GM23248 (cell line): ENCODE measurements around the gene MYO18B. TPM values are rescaled to one million over a fixed set of nuclear protein-coding genes. Genes with fewer than 3 reads are reported as not detected.

ENCODE experiments used
- DNase-seq: peaks from one replicate; pipeline ENCODE4 v3.0.0-alpha.2; 2015
- H2AFZ ChIP-seq: fragments of 200-600 bp; sonication (generic); 2 replicates; pipeline ENCODE4 v1.6.1; 2016; ENCODE audit warnings: antibody characterized with exemption
- H3F3A ChIP-seq: fragments of 200-600 bp; sonication (generic); 2 replicates; pipeline ENCODE4 v1.6.1; 2016; ENCODE audit warnings: mild to moderate bottlenecking, antibody characterized with exemption, mixed run types; ENCODE audit not compliant: insufficient read depth
- H3K27ac ChIP-seq: fragments of 200-600 bp; sonication (generic); 2 replicates; pipeline ENCODE4 v1.5.1; 2016; ENCODE audit warnings: mild to moderate bottlenecking
- H3K27me3 ChIP-seq: fragments of 200-600 bp; sonication (generic); replicated peaks from 2 replicates; pipeline ENCODE4 v1.6.1; 2016; ENCODE audit warnings: mild to moderate bottlenecking; ENCODE audit not compliant: insufficient read depth
- H3K36me3 ChIP-seq: fragments of 200-600 bp; sonication (generic); 2 replicates; pipeline ENCODE4 v1.6.1; 2016; ENCODE audit warnings: low read depth, mild to moderate bottlenecking
- H3K4me1 ChIP-seq: fragments of 200-600 bp; sonication (generic); 2 replicates; pipeline ENCODE4 v1.6.1; 2016; ENCODE audit warnings: mild to moderate bottlenecking; ENCODE audit not compliant: insufficient read depth
- H3K4me2 ChIP-seq: fragments of 200-600 bp; sonication (generic); one replicate; pipeline ENCODE4 v1.6.1; 2016; ENCODE audit warnings: mild to moderate bottlenecking; ENCODE audit not compliant: unreplicated experiment
- H3K4me3 ChIP-seq: fragments of 200-600 bp; sonication (generic); 2 replicates; pipeline ENCODE4 v1.5.1; 2016; ENCODE audit warnings: mild to moderate bottlenecking
- H3K79me2 ChIP-seq: fragments of 200-600 bp; sonication (generic); 2 replicates; pipeline ENCODE4 v1.6.1; 2016; ENCODE audit warnings: mild to moderate bottlenecking; ENCODE audit not compliant: insufficient read depth
- H3K9ac ChIP-seq: fragments of 200-600 bp; sonication (generic); 2 replicates; pipeline ENCODE4 v1.6.1; 2016; ENCODE audit warnings: mild to moderate bottlenecking
- H3K9me2 ChIP-seq: fragments of 200-600 bp; sonication (generic); 2 replicates; pipeline ENCODE4 v1.6.1; 2016; ENCODE audit warnings: mixed run types, mild to moderate bottlenecking, moderate library complexity; ENCODE audit not compliant: insufficient read depth
- H3K9me3 ChIP-seq: fragments of 200-600 bp; sonication (generic); one replicate; pipeline ENCODE4 v1.6.1; 2017; ENCODE audit warnings: low read depth
- H4K20me1 ChIP-seq: fragments of 200-600 bp; sonication (generic); 2 replicates; pipeline ENCODE4 v1.6.0; 2016; ENCODE audit not compliant: insufficient read depth
- EZH2 ChIP-seq: fragments of 200-600 bp; sonication (generic); IDR thresholded peaks from 2 replicates; pipeline ENCODE4 v1.6.1; 2018; ENCODE audit warnings: antibody characterized with exemption, mild to moderate bottlenecking; ENCODE audit not compliant: insufficient read depth, poor library complexity, severe bottlenecking
- EZH2phosphoT487 ChIP-seq: fragments of 200-600 bp; sonication (generic); IDR thresholded peaks from 2 replicates; pipeline ENCODE4 v1.6.1; 2018; ENCODE audit warnings: antibody characterized with exemption, moderate library complexity, mild to moderate bottlenecking, low read depth; ENCODE audit not compliant: insufficient read depth
- WGBS, 2 experiments: methylation state at CpG; one replicate each; pipeline ENCODE4 v1.1.6; 2015 to 2017; ENCODE audit warnings: low lambda C conversion rate in 2 of 2, low coverage in 1 of 2; ENCODE audit errors: missing lambda C conversion rate in 2 of 2; 5-methylcytosine and 5-hydroxymethylcytosine counted together
- in situ Hi-C: fragments of 300-500 bp; cut with MboI; formaldehyde crosslinking; loops from 2 replicates; pipeline ENCODE4 v1.15.0; 2020
- polyA plus RNA-seq: library from polyadenylated mRNA; unstranded; fragments of >200 nt; fragmentation: Nextera tagmentation; extraction: Ambion mirVana; gene quantifications from 2 replicates; pipeline ENCODE4 v1.2.1, GENCODE V29; 2016
- total RNA-seq: library from RNA; depleted of rRNA; stranded (reverse); fragments of >200 nt; shearing (Covaris generic); gene quantifications from 2 replicates; pipeline ENCODE4 v1.2.3, GENCODE V29; 2014

Gene MYO18B
- total and polyA plus RNA-seq, 2 experiments from 2014 or later, result not detected

DNA sequence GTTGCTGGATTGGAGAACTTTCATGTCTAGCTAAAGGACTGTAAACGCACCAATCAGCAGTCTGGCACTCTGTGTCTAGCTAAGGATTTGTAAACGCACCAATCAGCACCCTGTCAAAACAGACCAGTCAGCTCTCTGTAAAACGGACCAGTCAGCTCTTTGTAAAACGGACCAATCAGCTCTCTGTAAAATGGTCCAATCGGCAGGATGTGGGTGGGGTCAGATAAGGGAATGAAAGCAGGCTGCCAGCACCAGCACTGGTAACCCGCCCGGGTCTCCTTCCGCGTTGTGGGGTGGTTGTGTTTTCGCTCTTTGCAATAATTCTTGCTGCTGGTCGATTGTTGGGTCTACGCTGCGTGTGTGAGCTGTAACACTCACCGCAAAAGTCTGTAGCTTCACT, 11.3 kb downstream of the MYO18B start:
- no peaks in the 10 kb centered on the region for H3K4me1 ChIP-seq
- no peak overlapping the region for H3K9ac ChIP-seq
- H3F3A ChIP-seq, result no peaks in the 10 kb centered on the region
- H3K4me2 ChIP-seq, result no peak overlapping the region
- no peak for DNase-seq
- no peak overlapping the region for H2AFZ ChIP-seq
- no peaks in the 10 kb centered on the region for H3K9me3 ChIP-seq
- no peak overlapping the region for H3K4me3 ChIP-seq
- no peaks in the 10 kb centered on the region for H3K79me2 ChIP-seq
- 81 to 87% methylated on average over 14 of the region's 14 CpGs for WGBS, 2 experiments
- H3K27ac ChIP-seq, result no peak overlapping the region
- H3K27me3 ChIP-seq, result no peaks in the 10 kb centered on the region
- no peaks in the 10 kb centered on the region for H3K9me2 ChIP-seq
- H3K36me3 ChIP-seq, result no peaks in the 10 kb centered on the region
- TF ChIP-seq EZH2phosphoT487 (no peak), EZH2 (no peak)
- no peaks in the 10 kb centered on the region for H4K20me1 ChIP-seq
- in situ Hi-C loops, result no loop called here

DNA sequence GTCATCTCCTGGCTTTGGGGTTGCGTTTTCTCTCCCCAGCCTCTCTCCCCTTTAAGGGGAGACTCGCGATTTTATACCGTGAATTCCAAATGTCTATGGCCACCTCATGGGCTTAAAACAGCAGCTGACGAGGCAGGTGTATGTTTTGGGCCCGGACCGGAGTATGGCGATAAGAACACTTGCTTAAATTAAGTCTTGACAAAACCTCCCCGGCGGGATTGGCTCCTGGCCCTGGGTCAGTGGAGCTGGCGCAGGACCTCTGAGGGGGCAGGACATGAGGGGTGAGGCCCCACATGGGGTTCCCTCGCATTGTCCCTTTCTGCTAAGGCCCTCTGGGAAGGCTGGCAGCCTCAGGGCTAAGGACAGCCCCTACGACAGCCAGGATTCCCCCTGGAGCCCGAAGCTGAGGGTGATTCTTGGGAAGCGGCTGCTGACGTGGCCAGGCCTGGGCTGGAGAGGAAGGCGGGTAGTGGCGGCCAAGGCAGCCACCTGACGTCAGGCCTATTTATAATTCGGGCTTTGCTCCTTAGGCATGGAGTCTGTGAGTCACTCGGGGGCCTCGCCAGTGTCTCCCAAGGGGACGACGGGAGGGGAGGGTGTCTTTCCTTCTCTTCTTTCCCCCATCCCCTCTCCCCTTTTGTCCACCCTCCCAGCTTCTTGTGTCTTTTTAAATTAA, 12.7 kb downstream of the MYO18B start:
- Histone ChIP-seq H3K27ac (no peak overlapping the region), H3K27me3 (no peaks in the 10 kb centered on the region), H3F3A (peaks cover 9% of the 10 kb centered on the region), H3K4me2 (no peak overlapping the region), H3K36me3 (no peaks in the 10 kb centered on the region), H3K4me1 (peaks cover 9% of the 10 kb centered on the region), H4K20me1 (no peaks in the 10 kb centered on the region), H3K9ac (no peak overlapping the region), H3K4me3 (no peak overlapping the region), H3K9me2 (no peaks in the 10 kb centered on the region), H2AFZ (no peak overlapping the region), H3K9me3 (no peaks in the 10 kb centered on the region), H3K79me2 (no peaks in the 10 kb centered on the region)
- TF ChIP-seq EZH2phosphoT487 (no peak), EZH2 (no peak)
- 79% methylated on average over 20 to 24 of the region's 24 CpGs for WGBS, 2 experiments
- in situ Hi-C loops, result no loop called here
- DNase-seq, result peak; percentile 29

DNA sequence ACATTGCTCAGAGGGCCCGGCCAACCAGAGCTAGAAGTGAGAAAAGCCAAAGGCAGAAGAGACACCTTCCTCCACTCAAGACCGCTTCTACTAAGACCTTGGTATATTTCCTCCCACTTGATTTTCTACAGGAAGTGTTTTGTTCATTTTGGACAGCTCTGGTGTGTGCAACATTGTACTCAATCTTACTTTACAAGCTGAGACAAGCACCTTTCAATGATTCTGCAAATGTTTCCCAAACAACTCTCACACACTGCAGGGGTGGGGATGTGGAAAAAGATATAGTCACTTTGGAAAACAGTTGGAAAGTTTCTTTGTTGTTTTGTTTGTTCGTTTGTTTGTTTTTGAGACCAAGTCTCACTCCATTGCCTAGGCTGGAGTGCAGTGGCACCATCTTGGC, 15.7 kb downstream of the MYO18B start:
- no peaks in the 10 kb centered on the region for H3K79me2 ChIP-seq
- DNase-seq, result no peak

DNA sequence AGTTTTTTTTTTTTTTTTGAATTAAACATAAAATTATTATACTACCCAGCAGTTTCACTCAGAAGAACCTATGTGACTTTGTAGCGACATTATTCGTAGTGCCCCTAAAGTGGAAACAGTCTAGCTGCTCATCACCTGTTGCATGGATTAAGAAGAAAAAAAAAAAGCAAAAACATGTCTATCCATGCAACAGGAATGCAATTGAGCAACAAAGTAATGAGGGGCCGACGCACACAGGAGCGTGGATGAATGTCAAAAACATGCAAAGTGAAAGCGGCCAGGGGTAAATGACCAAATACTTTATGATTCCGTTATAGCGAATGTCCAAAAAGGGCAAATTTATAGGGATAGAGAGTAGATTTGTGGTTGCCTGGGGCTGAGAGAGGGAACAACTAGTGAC, 16.3 kb downstream of the MYO18B start:
- TF ChIP-seq EZH2phosphoT487 (no peak), EZH2 (no peak)
- Histone ChIP-seq H3K9me2 (no peaks in the 10 kb centered on the region), H3K4me1 (peaks cover 11% of the 10 kb centered on the region), H3K9ac (no peak overlapping the region), H3K4me3 (no peak overlapping the region), H3K27ac (no peak overlapping the region), H3K79me2 (no peaks in the 10 kb centered on the region), H4K20me1 (no peaks in the 10 kb centered on the region), H2AFZ (no peak overlapping the region), H3K36me3 (no peaks in the 10 kb centered on the region), H3K27me3 (no peaks in the 10 kb centered on the region), H3K9me3 (no peaks in the 10 kb centered on the region), H3F3A (peaks cover 11% of the 10 kb centered on the region), H3K4me2 (no peak overlapping the region)
- no peak for DNase-seq
- 93% methylated on average over 8 of the region's 8 CpGs for WGBS, 2 experiments
- in situ Hi-C loops, result no loop called here

More for the DNA sequence above, 15.7 kb downstream of the MYO18B start:
- Histone ChIP-seq H3K4me3 (no peak overlapping the region), H2AFZ (no peak overlapping the region), H3K36me3 (no peaks in the 10 kb centered on the region), H3K9me3 (no peaks in the 10 kb centered on the region), H3K4me1 (peaks cover 11% of the 10 kb centered on the region), H3K9ac (no peak overlapping the region), H3K27me3 (no peaks in the 10 kb centered on the region), H3K4me2 (no peak overlapping the region), H4K20me1 (no peaks in the 10 kb centered on the region), H3K9me2 (no peaks in the 10 kb centered on the region), H3F3A (peaks cover 11% of the 10 kb centered on the region), H3K27ac (no peak overlapping the region)
- in situ Hi-C loops, result no loop called here
- WGBS, 2 experiments, result 64 to 77% methylated on average over 3 of the region's 3 CpGs
- no peak for TF ChIP-seq EZH2
- no peak for TF ChIP-seq EZH2phosphoT487

DNA sequence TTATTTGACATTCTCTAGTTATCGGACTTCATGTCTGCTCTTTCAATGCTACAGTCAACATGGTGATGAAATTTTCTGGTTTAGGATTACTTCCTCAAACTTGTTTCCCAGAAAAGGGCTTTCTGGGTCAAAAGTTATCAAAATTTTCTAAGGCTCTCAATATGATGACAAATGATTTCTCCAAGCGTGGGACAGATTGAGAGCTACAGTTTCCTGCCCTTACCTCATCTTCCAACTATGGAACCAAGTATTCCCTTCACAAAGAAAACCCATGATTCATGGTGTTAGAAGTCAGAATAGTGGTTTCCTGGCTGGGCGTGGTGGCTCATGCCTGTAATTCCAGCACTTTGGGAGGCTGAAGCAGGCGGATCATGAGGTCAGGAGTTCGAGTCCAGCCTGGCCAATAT, 17.8 kb downstream of the MYO18B start:
- Histone ChIP-seq H3K27me3 (no peaks in the 10 kb centered on the region), H2AFZ (no peak overlapping the region), H3K79me2 (no peaks in the 10 kb centered on the region), H4K20me1 (no peaks in the 10 kb centered on the region), H3K4me2 (peak overlapping the region; percentile 34), H3K36me3 (no peaks in the 10 kb centered on the region), H3K9me2 (no peaks in the 10 kb centered on the region), H3K4me3 (no peak overlapping the region), H3F3A (peaks cover 11% of the 10 kb centered on the region), H3K27ac (peak overlapping the region; percentile 73), H3K9ac (no peak overlapping the region), H3K4me1 (peaks cover 11% of the 10 kb centered on the region), H3K9me3 (no peaks in the 10 kb centered on the region)
- in situ Hi-C loops, result no loop called here
- 25 to 30% methylated on average over 5 of the region's 5 CpGs for WGBS, 2 experiments
- TF ChIP-seq EZH2phosphoT487, result no peak
- TF ChIP-seq EZH2, result no peak
- DNase-seq, result peak; percentile 93
